Activated T-helper 1 cell treated with anti-CD3 and anti-CD28 coated beads, Interleukin-2, amount 50 U/mL, for 16 hours (primary cell): ENCODE measurements around the gene RASSF7.

ENCODE experiments used
- DNase-seq, 2 donors: peaks; one replicate each; pipeline ENCODE4 v3.0.0-alpha.2; 2020; ENCODE audit warnings: low read depth in 1 of 2, low spot score in 1 of 2

RASSF7 gene

DNA sequence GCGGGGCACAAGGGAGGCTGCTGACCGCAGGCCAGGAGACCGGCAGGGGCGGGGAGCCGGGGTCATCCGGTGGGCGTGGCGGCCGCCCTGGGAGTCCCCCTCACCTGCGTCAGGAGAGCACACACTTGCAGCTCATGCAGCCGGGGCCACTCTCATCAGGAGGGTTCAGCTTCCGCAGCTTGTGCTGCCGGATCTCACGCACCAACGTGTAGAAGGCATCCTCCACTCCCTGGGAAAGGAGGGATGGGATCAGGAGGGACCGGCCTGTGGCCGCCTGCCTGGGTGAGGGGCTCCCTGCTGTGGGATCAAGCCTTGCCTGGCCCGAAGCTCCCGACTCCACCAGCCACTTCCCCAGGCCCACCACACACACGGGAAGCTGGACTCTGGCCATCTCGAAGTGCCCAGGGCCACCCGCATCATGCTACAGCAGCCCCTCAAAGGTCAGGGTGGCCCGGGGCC lies 28.2 kb upstream of the RASSF7 start:
- no peak for DNase-seq

DNA sequence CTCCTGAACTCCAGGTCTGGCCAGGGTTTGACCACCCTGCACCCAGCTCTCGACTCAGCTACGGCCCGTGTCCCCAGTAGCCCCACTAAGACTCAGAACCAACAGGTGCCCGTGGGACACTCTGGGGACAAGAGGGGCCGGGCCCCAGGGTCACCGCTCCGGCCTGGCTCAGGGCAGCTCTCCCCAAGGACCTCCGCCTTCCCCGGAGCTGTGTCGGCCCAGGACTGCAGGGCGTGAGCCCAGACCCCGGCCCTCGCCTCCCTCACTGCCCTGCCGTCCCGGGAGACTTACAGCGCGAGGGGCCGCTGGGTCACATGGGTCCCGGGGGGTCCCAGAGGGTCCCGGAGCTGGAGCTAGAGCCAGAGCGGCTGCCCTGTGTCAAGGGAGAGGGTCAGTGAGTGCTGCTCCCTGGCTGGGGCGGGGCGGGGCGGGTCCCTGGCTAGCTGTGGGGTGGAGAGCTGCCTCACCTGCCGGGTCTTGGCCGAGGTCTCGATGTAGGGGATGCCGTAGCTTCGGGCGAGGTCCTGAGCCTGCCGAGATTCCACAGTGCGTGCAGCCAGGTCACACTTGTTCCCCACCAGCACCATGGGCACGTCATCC lies 27.7 kb upstream of the RASSF7 start:
- DNase-seq = no peak

DNA sequence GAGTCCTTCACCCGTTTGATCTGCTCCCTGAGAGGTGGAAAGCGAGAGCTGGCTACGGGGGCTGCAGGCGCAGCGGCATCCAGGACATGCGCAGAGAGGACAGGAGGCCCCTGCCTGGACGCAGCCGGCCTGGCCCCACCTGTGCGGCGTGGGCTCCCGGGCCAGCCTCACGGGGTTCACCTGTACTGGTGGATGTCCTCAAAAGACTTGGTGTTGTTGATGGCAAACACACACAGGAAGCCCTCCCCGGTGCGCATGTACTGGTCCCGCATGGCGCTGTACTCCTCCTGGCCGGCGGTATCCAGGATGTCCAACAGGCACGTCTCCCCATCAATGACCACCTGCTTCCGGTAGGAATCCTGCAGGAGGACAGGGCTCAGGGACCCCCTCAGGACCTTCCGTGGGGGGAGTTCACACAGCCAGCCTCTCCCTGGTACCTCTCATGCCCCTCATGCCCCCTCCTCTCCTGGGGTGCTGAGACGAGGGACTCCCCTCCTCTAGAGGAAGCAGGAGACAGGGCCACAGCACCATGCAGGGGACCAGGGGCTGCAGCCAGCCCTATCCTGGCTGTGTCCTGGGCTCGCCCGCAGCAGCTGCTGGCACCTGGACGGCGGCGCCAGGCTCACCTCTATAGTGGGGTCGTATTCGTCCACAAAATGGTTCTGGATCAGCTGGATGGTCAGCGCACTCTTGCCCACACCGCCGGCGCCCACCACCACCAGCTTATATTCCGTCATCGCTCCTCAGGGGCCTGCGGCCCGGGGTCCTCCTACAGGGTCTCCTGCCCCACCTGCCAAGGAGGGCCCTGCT lies 27.0 kb upstream of the RASSF7 start:
- no peak for DNase-seq

DNA sequence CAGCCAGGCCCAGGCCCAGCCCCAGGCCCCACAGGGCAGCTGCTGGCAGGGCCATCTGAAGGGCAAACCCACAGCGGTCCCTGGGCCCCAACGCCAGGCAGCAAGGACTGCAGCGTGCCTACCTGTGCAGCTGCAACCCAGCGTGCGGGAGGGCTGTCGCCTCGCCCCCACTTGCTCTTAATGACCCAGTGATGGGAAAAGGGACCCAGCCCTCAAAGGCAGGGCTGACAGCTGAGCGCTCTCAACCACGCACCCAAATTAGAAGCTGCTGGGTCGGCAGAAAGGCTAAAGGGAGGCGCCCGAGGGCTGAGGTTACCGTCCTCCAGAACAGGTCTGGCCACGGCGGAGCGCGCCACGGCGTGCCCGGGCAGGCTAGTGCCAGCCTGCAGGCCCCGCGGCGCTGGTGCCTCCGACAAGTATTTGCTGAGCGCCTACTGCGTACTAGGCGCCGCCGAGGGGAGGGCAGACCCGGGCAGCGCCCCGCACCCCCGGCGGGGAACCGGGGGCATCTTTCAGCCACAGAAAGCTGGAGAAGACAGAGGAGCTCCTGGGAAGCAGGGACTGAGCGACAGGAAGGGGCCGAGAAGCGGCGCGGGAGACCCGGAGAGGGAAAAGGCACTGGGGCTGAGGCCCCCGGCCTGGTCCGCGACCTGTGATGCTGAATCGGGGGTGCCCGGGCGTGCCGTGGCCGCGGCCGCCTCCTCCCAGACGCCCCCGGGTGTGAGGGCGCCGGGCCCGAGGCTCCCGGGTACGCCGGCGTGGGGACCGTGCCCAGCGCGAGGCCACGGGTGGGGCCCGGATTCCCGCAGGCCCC lies 26.2 kb upstream of the RASSF7 start:
- no peak for DNase-seq

DNA sequence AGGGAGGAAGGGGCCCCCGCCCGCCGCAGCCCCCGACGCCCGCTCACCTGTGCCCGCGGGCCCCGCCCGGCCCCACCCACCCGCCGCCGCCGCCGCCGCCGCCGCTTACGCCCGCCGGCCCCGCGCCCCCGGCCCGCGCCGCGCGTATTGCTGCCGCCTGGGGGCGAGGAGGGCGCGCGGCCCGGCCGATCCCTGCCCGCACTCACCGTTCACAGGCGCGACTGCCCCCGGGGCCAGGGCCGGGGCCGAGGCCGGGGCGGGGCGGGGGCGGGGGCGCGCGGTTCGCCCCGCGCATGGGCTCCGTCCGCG lies 25.6 kb upstream of the RASSF7 start:
- DNase-seq = no peak

DNA sequence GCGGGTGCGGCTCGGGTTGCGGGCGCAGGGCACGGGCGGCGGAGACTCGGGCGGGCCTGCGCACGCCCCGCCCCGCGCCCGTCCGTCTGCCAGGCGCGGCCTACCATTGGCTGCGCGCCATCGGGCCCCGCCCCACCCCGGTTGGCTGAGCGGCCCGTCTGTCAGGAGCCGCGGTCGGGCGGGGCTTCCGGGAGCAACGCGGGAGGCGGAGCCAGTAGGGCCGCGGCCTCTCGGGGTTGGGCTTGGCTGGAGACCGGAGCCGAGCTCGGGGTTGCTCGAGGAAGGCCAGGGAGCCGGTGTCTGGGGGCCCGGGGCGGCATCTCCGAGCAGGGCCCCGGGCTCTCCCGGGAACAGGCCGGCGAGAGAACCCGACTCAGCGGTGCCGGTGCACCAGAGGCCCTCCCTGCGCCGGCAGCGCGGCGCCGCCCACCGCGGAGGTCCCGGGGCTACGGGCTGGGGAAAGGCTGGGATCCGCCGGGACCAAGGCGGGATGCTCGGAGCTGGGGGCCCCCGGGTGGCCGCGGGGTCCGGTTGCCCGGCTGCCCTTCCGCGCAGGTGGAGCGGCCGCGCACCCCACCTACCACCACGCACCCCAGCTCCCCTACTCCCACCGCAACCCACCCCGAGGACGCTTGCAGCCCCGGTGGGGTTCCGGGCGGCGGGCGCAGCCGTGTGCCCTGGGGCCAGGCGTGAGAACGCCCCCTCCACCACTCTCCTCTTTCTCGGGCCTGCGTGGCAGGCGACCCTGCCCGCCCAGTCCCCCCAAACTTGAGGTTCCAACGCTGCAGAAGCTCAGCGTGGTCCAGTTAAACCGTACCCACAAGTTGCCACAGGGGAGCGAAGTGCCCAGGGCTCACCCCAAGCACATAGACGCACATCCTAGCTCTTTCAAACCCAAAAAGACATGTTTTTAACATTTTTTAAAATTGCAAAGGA lies 25.0 kb upstream of the RASSF7 start, which contains the start of gene HRAS:
HRAS (minus strand) TSS at position 58 of the 936 bp plus-strand sequence.
- peak; percentile 91 to 95 for DNase-seq

DNA sequence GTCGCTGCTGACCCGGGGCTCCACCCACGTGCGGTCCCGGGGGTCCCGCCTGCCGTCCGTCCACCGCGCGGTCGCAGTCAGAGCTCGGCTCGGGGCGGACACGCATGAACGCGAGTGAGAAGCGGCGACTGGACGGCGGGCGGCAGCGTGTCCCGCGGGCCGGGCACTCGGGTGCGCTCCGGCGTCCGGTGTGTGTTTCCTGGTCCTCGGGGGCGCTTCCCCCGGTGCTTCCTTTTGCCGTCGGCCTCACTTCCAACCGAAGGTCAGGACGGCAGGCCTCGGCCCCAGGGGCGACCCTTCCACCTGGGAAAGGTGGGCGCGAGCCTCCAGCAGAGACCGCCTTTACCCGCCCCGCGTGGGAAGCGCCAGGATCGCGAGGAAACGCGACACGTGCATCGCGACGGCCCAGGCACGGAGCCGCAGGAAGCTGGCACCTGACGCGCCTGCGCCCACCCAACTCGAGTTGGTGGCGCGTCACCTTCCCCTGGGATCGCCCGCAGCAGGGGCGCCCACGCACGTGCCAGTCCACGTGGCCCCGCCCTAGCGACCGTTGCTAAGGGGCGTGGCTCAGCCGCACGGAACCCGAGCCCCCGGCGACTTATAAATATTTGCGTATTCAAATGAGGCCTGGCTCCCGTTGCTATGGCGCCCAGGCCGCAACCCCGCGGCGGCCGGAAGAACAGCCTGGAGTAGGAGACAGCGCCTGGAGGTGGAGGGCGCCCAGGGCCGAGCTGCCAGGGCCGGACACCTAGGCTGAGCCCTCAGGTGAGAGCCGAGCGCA lies 23.7 kb upstream of the RASSF7 start, which contains the start of gene LRRC56:
LRRC56 (plus strand) TSS at position 687 of the 781 bp plus-strand sequence. CDS start 3,158 bp downstream, outside the sequence.
- DNase-seq = peak; percentile 73 to 88

DNA sequence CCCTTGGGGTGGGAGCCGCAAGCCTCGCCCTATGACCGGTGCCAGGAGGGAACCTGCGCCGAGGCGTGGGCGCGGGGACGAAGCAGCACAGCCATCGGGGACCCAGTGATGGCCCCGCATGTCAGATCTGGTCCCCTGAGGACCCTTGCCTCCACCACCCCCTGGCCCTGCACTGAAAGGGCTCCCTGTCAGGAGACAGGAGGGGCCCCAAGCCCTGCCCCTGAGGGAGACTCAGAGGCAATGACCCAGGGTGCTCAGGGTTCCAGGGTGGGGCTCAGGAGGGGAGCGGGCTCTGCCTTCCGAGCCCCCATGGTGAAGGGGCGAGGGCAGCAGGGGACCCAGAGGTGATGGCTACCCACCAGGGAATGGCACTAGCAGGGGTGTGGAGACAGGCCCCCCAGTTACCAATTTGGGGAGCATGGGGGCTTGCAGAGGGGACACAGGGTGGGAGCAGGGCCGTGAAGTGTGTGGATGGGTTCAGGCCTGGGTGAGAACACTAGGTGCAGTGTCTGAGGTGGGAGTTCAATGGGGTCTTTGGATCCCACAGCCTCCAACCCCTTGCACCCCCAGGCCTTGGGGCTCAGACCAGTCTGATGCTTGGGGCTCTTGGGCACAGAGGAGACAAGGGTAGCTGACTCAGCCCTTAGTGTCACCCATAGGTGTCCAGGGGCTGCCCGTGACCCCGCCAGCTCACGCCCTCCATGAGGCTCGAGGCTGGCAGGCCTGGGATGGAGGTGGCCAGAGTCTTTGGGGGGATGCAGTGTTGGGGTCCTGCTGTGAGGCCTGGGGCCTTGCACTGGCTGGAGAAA lies 22.9 kb upstream of the RASSF7 start:
- DNase-seq = no peak

DNA sequence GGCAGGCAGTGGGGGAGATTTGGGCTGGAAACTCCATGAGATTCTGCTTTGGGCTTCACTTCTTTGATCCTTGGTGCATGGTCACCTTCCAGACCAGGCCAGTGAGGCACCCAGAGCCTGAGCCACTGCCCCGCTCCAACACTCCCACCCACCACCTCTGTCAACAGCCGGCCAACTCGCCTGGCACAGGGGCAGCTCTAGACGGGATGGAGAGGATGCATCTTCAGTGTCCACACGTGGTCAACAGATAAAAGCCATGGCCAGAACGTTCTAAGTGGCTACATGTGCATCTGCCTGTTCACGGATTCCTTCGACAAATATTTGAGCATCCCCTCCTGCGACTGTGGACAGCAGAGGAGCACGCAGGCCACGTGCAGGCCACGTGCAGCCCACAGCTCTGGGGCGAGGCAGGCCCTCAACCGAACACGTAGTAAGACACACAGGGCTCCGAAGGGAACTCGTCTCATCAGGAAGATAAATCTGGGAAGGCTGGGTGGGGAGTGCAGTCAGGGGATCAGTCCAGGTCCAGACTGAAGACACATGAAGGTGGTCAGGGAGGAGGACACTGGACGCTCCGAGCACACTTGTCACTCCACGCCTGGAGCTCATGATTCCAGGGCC lies 22.2 kb upstream of the RASSF7 start:
- DNase-seq = no peak

DNA sequence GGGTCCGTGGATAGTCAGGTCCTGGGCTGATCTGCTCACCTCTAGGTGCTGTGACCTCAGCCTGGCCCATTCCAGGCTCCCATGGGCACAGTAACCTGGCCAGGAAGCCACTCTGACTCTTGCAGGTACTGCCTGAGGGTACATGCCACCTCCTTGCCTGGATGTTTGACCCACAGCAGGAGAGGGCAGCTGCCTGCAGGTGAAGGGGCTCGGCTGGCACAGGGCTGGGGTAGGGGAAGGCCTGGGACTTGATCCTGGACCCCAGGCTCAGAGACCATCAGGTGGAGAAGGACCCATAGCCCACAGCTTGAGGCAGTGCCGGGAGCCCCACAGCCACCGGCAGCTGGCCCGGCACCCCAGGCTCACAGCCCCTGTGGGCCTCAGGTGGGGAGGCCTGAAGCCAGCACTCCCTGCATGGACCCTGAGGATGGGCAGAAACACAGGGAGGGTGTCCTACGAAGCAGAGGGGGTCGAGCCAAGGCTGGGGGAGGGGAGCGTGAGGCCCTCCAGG lies 20.7 kb upstream of the RASSF7 start:
- no peak for DNase-seq

DNA sequence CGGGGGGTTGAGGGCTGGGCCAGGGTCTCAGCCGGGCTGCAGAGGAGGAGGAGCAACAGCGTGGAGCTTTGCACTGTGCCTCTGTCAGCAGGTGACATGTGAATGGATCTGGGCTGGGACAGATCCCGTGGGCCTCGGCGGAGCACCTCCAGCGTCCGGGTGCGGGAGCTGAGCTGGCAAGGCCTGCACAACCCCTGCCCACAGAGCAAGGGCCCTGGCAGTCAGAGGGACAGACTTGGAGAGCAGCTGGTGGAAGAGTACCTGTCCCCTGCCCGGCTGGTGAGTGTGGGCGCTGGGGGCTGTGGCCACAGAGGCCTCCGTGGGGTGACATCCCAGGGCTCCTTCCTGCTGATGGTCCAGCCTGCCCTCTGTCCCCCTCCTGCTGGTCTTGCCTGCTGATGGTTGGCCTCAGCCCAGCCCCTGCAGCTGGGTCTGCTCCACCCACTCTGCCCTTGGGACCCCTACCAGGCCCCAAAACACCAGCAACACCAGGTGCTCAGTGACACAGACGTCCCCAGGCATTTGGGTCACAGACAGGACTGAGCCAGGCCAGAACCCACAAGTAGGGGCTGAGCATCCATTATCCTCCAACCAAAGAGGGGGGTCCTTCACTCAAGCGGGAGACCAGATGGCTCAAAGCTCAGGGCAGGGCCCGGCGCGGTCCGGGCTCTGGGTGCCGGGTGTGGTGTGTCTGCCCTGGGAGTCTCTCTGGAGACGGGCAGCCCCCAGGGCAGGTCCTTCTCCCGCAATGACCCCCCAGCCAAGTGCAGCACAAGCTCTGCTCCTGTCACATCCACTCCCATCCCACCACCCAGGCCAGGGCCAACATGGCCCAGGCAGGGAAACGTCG lies 20.0 kb upstream of the RASSF7 start:
- no peak for DNase-seq

DNA sequence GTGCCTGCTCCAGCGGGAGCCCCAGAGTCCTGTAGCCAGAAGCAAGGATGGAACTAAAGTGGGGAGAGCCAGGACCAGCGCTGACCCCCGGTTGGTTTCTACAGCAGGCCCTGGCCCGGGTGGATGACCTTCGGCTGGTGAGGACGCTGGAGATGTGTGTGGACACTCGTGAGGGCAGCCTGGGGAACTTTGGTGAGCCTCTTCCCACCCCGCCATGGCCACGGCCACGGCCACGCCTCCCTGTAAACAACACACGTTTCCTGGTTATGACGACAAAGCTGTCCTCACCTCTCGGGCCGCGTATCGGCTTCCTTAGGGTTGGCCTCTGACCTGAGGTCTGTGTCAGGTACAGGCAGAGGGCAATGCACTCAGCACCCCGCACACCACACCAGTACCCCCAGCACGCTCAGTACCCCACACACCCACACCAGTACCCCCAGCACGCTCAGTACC lies 19.3 kb upstream of the RASSF7 start:
- no peak for DNase-seq

DNA sequence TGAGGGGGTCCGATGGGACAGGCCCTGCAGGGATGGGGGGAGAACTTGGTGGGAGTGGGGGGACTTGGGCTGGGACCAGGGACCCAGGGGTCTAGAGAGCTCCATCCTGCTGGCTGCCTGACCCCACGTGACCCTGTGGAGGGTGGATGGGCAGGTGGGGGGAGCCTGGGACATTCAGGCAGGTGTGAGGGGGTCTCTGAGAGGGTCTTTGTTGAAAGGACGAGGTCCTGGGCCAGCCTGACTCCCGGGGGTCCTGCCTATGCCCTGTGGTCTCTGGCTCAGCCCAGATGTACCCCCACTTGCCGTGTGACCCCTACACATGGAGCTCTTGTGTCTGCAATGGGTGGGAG lies 16.0 kb upstream of the RASSF7 start:
- no peak for DNase-seq

DNA sequence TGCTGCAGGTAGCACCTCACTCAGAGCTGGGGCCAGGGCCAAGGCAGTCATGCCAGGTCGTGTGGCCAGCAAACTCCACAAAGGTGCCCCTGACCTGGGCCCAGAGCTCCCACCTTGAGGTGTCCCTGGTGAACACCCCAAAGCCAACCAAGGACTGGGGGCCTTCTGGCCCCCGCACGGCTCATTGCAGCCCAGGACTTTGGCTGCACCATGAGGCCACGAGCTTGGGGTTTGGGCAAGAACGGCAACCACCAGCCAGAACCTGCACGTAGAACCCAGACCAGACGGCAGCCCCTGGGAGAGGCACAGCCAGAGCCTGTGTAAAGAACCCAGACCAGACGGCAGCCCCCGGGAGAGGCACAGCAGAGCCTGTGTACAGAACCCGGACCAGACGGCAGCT lies 15.6 kb upstream of the RASSF7 start:
- no peak for DNase-seq

DNA sequence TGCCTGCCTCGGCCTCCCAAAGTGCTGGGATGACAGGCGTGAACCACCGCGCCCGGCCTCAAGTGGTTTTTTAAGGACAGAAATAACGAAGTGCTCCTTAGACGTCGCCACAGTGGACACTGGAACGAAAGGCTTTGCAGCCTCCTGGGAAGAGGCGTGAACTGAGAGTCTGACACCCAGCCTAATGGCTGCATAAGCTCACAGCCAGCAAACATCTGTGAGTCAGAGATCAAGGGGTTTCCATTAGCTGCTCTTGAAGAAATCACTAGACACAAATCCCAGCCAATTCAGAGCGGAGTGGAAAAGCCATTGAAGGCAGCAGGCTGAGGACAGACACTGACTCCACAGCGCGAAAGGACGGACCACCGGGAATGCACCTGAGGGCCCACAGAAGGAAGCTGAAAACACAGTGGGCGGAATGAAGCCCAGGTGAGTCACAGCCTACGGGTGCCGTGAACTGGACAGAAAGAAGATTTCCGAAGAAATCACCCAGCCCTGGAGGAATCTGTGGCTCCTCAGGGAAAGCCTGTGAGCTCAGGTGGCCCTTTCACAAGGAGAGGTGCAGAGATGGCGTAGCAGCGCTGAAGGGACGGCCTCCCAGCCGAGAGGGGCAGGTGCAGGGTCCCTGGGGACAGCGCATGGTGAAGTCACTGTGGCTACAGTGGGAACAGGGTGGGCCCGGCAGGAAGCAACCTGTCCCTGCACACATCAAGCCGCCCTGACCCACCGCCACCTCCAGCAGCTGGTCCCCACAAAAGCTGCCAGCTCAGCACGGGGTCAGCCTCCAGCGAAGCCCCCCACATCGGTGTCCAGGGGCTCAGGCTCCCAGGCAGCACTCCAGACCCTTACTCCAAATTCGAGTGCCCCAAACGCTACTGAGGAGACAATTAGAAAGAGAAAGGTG lies 11.8 kb upstream of the RASSF7 start:
- no peak for DNase-seq

DNA sequence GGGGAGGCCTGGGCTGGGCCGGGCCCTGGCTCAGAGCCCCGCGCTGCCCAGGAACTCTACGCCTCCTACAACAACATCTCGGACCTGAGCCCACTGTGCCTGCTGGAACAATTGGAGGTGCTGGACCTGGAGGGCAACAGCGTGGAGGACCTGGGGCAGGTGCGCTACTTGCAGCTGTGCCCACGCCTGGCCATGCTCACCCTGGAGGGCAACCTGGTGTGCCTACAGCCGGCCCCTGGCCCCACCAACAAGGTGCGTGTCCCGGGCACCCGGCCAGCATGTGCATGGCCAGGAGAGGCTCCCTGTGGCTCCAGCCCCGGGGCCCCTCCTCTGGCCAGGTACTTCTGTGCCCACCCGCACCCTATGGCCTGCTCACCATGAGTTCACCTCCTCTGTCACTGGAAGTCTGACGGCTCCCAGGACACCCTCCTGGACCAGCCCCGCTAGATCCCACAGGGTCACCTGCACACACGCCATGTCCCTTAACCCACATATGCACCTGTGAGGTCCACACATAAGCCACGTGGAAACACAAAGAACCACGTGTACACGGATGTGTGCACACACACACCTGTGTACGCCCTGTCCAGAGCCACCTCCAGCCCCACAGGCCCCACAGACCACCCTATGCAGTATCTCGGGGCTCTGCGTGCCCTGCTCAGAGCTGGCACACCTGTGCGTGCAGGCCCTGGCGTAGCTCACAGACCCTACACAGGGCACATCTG lies 10.6 kb upstream of the RASSF7 start:
- DNase-seq = no peak
